SW 1271 (cell line): ENCODE data around the gene ANO1.

Source experiments
- DNase-seq, 2 experiments: peaks; one replicate each; lab custom pipeline; 2025; lab: John Stamatoyannopoulos, UW

Gene ANO1

DNA sequence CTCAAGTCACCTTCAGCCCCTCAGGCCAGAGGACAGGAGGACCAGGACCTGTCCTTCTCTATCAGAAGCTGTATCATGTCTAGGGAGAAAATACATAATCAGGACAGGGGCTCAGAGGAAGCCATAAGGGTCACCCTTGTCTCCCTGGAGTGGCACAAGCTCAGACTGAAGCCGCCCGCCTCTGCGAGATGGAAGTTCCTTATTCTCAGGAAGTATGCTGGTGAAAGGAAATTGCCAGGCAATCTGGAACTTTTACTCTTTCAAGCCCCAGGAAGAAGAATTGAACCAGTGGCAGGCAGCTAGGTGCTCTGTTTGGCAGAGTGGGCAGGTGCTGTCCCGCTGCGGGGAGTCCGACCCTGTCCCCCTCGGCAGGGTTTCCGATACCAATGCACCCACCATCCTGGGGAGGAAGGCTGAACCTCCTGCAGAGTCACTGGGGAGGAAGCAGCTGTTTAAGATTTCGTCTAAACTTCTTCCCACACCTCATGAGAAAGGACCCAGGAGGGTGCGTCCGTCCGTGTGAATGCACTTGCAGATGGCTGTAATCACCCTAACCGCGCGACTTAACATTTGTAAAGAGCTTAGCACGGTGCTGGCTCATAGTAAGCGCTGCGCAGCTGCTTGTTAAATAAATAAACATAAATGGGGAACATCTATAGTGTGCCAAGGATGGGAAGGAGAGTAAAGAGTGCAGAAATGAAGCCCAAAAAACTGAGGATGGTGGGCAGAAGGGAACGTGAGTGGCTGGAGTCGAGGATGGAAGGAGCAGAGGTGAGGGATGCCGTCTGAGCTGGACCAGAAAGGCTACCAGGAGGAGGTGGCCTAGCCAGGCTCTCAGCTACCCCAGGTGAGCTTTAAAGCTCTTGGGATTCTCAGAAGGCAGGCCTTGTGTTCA is 5.0 kb upstream of the ANO1 start:
- no peak for DNase-seq

DNA sequence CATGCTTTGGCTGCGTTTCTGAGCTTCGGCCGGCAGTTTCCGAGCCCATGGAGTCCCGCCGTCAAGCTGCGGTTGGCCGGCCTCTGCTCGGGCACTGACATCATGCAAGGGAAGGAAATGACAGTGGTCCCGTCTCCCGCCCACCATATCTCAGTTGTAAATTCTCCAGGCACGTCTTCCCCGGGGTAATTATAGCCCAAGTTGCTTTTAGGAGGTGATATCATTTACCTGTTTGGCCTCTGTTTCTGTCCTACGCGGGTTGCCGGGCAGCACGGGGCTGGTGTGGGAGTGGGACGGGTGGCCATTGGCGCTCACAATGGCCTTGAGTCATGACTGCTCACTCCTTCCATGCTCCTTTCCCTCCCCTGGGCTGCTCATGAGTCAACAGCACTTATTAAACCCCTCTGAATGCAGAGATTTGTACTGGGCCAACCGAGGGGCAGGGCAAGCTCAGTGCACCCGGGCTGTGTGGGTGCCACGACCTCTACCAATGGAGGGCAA is 4.2 kb upstream of the ANO1 start:
- DNase-seq: no peak

DNA sequence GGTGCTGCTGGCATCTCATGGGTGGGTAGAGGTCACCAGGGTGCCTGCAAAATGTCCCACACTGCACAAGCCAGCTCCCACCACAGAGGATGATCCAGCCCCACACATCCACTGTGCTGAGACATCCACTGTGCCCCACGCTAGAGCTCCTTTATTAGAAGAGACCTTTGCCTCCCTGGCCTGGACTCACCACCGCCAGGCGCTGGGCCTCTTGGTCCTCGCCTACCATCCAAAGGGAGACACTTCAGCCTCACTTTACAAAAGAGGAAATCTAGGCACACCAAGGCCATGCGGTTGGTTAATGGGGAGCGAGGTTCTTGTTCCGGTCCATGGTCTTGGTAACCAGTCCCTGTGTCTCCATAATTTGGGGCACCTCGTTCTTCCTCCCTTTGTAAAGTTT is 3.4 kb upstream of the ANO1 start:
- DNase-seq: no peak

GRCh38 chr11:70075836-70076235 is 2.3 kb upstream of the ANO1 start:
- no peak for DNase-seq

GRCh38 chr11:70076461-70076931 is 1.6 kb upstream of the ANO1 start:
- DNase-seq: no peak

DNA sequence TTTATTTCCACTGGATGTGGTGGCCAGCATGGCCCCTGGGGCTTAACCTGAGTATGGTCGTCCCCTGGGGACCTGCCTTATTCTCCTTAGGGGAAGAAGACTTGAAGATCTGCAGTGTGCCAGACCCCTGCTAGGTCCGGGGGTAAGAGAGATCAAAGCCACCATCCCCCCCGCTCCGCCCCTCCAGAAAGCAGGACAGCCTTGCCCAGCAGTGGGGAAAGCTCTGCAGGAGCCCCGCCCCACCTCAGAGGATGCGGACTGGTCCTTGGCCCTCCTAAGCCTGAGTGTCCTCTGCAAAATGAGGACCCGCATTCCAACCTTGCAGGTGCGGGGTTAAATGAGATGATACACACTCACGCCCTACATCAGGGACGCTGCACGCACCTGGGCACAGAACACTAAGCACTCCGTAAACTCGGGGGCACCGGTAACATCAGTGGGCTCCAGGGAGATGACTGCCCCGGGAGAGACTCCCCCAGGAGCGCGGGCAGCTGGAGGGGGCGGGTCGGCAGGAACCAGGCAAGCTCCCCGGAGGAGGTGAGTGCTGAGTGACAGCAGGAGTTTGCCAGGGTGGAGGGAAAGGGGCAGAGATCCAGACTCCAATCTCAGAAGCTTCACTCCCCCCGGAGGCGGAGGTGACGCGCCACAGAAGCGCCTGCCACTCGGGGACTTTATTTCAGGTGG is 564 bp upstream of the ANO1 start:
- no peak for DNase-seq

GRCh38 chr11:70078781-70079616 is 882 bp downstream of the ANO1 start:
- no peak for DNase-seq

DNA sequence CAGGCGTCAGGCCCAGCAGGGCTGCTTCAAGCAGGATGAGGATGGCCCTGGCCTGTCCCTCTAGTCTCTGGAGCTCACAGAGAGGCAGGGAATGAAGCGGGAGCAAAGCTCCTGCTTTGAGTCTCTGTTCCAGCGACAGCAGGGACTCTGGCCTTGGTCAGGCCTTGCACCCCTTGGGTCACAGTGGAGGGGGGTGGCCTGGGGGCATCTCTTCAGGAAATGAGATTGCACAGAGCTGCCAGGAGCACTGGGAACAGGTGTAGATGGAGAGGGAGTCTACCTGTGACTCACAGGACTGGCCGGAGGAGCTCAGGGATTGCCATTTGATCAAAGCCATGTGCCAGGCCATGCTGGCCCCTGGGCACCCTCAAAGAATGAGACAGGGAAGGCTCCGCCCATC is 1.6 kb downstream of the ANO1 start:
- DNase-seq: no peak

GRCh38 chr11:70080763-70081162 is 2.6 kb downstream of the ANO1 start:
- DNase-seq: no peak

DNA sequence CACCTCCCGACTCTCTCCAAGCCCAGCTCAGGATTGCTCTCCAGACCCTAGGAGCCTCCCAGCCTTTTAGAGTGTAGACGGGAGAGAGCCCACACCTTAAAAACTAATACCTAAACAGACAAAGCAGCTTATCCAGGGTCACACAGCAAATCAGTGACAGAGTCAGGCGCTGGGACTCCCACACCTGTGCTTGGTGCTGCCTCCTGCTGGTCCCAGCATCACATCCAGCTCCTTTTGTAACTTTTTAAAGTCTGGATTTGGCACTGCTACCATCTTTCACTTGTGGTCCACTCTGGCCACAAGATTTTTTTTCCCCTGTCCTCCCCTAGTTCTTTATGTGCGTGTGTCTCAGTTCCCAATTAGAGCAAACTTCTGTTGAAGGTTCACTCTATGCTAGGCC is 4.7 kb downstream of the ANO1 start:
- DNase-seq: no peak

- DNase-seq: no peak
Measured at GRCh38 chr11:70084046-70084984, 6.2 kb downstream of the ANO1 start.

- DNase-seq: no peak
Measured at GRCh38 chr11:70085815-70086769, 8.0 kb downstream of the ANO1 start.

DNA sequence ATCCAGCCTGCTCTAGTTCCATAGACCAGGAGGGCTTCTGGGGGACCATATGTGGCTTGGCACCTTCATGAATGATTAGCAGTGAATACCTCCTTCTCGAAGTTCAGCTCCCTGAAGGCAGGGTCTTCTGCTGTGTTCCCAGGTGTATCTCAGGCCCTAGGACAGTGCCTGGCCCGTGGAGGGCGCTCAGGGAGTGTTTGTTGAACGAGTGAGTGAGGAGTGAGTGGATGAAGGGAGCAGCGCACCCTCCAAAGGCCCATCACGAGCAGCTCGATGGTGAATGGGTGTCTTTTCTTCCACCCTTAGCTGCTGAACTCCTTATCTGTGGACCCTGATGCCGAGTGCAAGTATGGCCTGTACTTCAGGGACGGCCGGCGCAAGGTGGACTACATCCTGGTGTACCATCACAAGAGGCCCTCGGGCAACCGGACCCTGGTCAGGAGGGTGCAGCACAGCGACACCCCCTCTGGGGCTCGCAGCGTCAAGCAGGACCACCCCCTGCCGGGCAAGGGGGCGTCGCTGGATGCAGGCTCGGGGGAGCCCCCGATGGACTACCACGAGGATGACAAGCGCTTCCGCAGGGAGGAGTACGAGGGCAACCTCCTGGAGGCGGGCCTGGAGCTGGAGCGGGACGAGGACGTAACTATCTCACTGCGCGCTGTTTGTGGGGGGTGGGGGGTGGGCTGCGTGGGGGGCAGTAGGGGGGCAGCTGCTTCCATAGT is 9.5 kb downstream of the ANO1 start:
- no peak for DNase-seq

- DNase-seq: no peak
Measured at GRCh38 chr11:70088735-70089250, 10.7 kb downstream of the ANO1 start.

GRCh38 chr11:70089631-70090030 is 11.5 kb downstream of the ANO1 start:
- DNase-seq: no peak

DNA sequence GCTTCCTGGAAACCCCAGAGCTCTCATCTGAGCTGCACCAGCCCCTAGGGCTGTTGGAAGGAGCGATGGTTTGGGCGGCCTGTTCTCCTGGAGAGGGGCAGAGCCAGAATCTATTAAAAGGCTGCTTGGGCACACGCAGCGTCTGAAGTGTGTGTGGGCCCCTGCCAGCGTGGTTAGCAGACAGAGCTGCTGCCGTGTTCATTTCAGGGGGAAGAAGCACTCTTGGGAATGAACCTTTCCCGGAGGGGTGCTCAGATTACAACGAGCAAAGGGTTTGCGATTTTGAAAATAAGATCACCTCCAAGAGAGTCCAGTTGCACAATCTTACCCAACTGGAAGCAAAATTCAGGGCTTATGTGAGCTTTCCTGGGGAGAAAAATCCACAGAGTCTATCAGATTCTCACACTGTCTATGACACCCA is 12.9 kb downstream of the ANO1 start:
- DNase-seq: no peak

DNA sequence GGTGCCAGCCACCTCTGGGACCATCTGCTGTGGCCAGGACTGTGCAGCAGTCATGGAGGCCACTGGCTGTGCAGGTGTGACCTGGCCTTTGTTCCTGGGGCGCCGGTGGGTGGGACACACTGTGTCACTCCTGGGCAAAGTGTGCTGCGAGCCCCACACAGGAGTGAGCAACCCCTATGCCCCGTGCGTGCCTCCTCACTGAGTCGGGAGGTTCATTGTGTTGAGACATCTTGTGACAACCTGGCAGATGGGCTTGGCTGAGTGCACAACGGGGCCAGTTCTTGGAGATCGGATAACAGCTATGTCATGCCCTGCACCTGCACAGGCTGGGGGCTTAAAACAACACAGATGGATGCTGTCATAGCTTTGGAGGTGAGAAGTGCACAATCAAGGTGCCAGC is 13.5 kb downstream of the ANO1 start:
- DNase-seq: no peak

GRCh38 chr11:70092959-70093715 is 15.0 kb downstream of the ANO1 start:
- DNase-seq: no peak
